Endothelial cell of umbilical vein (primary cell): Measurements from ENCODE around the gene GRID2. TPM values are rescaled to one million over a fixed set of nuclear protein-coding genes. Genes with fewer than 3 reads are reported as not detected.
"Not testable (repeated sequence)": the region's sequence is repeated elsewhere in the genome, so short reads cannot be mapped to it uniquely, and the experiment has no call there.

ENCODE experiments used
- BruUV-seq: library from RNA; stranded (reverse); fragments of 400-500 nt; replicated peaks from 2 replicates; lab custom pipeline; 2021; lab: Mats Ljungman, UMichigan
- CTCF ChIA-PET: fragments of 300-600, 350-600 bp; sonication (Branson Sonifier 250); formaldehyde crosslinking; loops from one replicate; lab custom pipeline; 2021; ENCODE audit warnings: antibody characterized with exemption, inconsistent platforms; lab: Charles Lee
- POLR2A ChIA-PET: fragments of 300-600, 350-600 bp; sonication (Branson Sonifier 250); formaldehyde crosslinking; loops from one replicate; lab custom pipeline; 2021; ENCODE audit warnings: antibody characterized with exemption, inconsistent platforms; lab: Charles Lee
- DNase-seq: peaks from one replicate; pipeline ENCODE4 v3.0.0-alpha.2; 2011; ENCODE audit warnings: low read depth, low spot score
- FAIRE-seq: peaks from 2 replicates; lab custom pipeline; 2011; peaks lifted over from hg19 to GRCh38; lab: Jason Lieb, UNC
- H2AFZ ChIP-seq: 2 replicates; pipeline ENCODE4 v1.6.0; 2012; ENCODE audit warnings: low read depth, low read length, control low read depth, inconsistent platforms
- H3K27ac ChIP-seq: 2 replicates; pipeline ENCODE4 v1.5.1; 2011; ENCODE audit warnings: low read depth, mild to moderate bottlenecking, control low read depth, low read length, moderate library complexity; ENCODE audit not compliant: insufficient read depth
- H3K27me3 ChIP-seq, 2 experiments: 2 replicates each; pipeline versions ENCODE4 v1.6.0 to v1.6.1; 2011; ENCODE audit warnings: low read length in 2 of 2, mixed read lengths in 1 of 2; ENCODE audit not compliant: control insufficient read depth in 2 of 2, insufficient read depth in 2 of 2
- H3K36me3 ChIP-seq, 2 experiments: 2 replicates in 1 of 2; 3 replicates in 1 of 2; pipeline ENCODE4 v1.5.1; 2011; ENCODE audit warnings: low read length in 2 of 2, mild to moderate bottlenecking in 1 of 2, moderate library complexity in 1 of 2; ENCODE audit not compliant: control insufficient read depth in 2 of 2, insufficient read depth in 2 of 2; ENCODE audit errors: extremely low read depth in 1 of 2
- H3K4me1 ChIP-seq: 3 replicates; pipeline ENCODE4 v1.5.1; 2011; ENCODE audit warnings: mild to moderate bottlenecking, low read length; ENCODE audit not compliant: control insufficient read depth, insufficient read depth; ENCODE audit errors: extremely low read depth
- H3K4me2 ChIP-seq: 2 replicates; pipeline ENCODE4 v1.6.1; 2011; ENCODE audit warnings: low read length, control low read depth, mixed read lengths; ENCODE audit not compliant: insufficient read depth
- H3K4me3 ChIP-seq, 3 experiments: fragments of 200-600 bp in 1 of 3; sonication (generic), shearing (Covaris generic) in 1 of 3; replicated peaks in 1 of 3; 2 replicates each; pipeline ENCODE4 v1.5.1; 2011 to 2016; ENCODE audit warnings: control low read depth in 3 of 3, low read length in 3 of 3, mild to moderate bottlenecking in 2 of 3, inconsistent platforms in 1 of 3, low read depth in 1 of 3, moderate library complexity in 1 of 3; ENCODE audit not compliant: insufficient read depth in 1 of 3
- H3K79me2 ChIP-seq: 2 replicates; pipeline ENCODE4 v1.6.0; 2012; ENCODE audit warnings: low read length, inconsistent platforms; ENCODE audit not compliant: control insufficient read depth, insufficient read depth
- H3K9ac ChIP-seq: replicated peaks from 2 replicates; pipeline ENCODE3; 2011; ENCODE audit warnings: low read length, control low read depth; ENCODE audit not compliant: insufficient read depth; ENCODE audit errors: extremely low read depth
- H3K9me1 ChIP-seq: replicated peaks from 3 replicates; pipeline ENCODE4 v1.6.0; 2011; ENCODE audit warnings: mild to moderate bottlenecking, low read length; ENCODE audit not compliant: control insufficient read depth, insufficient read depth; ENCODE audit errors: extremely low read depth
- H3K9me3 ChIP-seq: replicated peaks from 2 replicates; pipeline ENCODE4 v1.5.1; 2012; ENCODE audit warnings: low read length, inconsistent platforms; ENCODE audit not compliant: control insufficient read depth, insufficient read depth
- H4K20me1 ChIP-seq: replicated peaks from 2 replicates; pipeline ENCODE3; 2011; ENCODE audit warnings: mild to moderate bottlenecking, low read length; ENCODE audit not compliant: control insufficient read depth, insufficient read depth; ENCODE audit errors: extremely low read depth
- EZH2 ChIP-seq: IDR thresholded peaks from 2 replicates; pipeline ENCODE4 v1.6.1; 2012; ENCODE audit warnings: borderline replicate concordance, low read depth, mild to moderate bottlenecking, moderate library complexity, low read length, inconsistent platforms; ENCODE audit not compliant: severe bottlenecking
- FOS ChIP-seq: IDR thresholded peaks from 2 replicates; pipeline ENCODE4 v1.6.1; 2011; ENCODE audit warnings: mild to moderate bottlenecking, low read length, moderate library complexity, borderline replicate concordance; ENCODE audit not compliant: insufficient read depth
- GATA2 ChIP-seq: IDR thresholded peaks from 2 replicates; pipeline ENCODE4 v1.7.0; 2011; ENCODE audit warnings: low read depth, mild to moderate bottlenecking, moderate library complexity, mixed read lengths, low read length; ENCODE audit not compliant: insufficient read length, insufficient read depth
- JUN ChIP-seq: IDR thresholded peaks from 2 replicates; pipeline ENCODE4 v1.6.1; 2011; ENCODE audit warnings: borderline replicate concordance, low read depth; ENCODE audit not compliant: insufficient read length, insufficient read depth
- MYC ChIP-seq: IDR thresholded peaks from one replicate; pipeline ENCODE4 v1.6.1; 2011; ENCODE audit warnings: mild to moderate bottlenecking, low read depth, low read length
- POLR2A ChIP-seq: IDR thresholded peaks from 2 replicates; pipeline ENCODE4 v1.6.1; 2012; ENCODE audit warnings: low read depth, mild to moderate bottlenecking, control low read depth, low read length
- POLR2AphosphoS5 ChIP-seq: IDR thresholded peaks from 2 replicates; pipeline ENCODE4 v1.6.1; 2012; ENCODE audit warnings: low read depth, mild to moderate bottlenecking, control low read depth, low read length, moderate library complexity; ENCODE audit not compliant: insufficient read depth
- dilution Hi-C: fragments of 300-500 bp; cut with MboI; formaldehyde crosslinking; loops from one replicate; pipeline ENCODE4 v1.15.0; 2019; ENCODE audit warnings: low sequenced_read_pairs; ENCODE audit not compliant: extremely low pct_ligation_motif_present
- intact Hi-C: fragments of 100-400 bp; cut with micrococcal nuclease; formaldehyde crosslinking; loops from one replicate; pipeline ENCODE4 v1.10.0; 2022
- polyA plus RNA-seq, 4 experiments: library from polyadenylated mRNA; depleted of rRNA in 3 of 4; stranded (reverse) in 3 of 4; unstranded in 1 of 4; fragments of >200 nt; gene quantifications; 2 replicates each; pipeline versions ENCODE4 v1.2.1 to v1.2.3, GENCODE V29; 2011 to 2012; ENCODE audit warnings: missing spikeins in 1 of 4
- total RNA-seq: library from RNA; stranded (reverse); gene quantifications from 2 replicates; pipeline ENCODE4 v1.2.3, GENCODE V29; 2021
- TF ChIP-seq, protein P1 (sequence below), 2 donors: IDR thresholded peaks; 1 replicate in 1 of 2; 2 replicates in 1 of 2; pipeline ENCODE4 v1.5.1; 2011; ENCODE audit warnings: low read length in 2 of 2, mild to moderate bottlenecking in 2 of 2, moderate library complexity in 2 of 2, control low read depth in 1 of 2, inconsistent platforms in 1 of 2, low read depth in 1 of 2; ENCODE audit not compliant: insufficient read depth in 1 of 2; ENCODE audit errors: extremely low read depth in 1 of 2
- TF ChIP-seq, protein P2 (sequence below): IDR thresholded peaks from 2 replicates; pipeline ENCODE4 v1.6.1; 2011; ENCODE audit not compliant: insufficient read depth, insufficient read length

The GRID2 gene
- total and polyA plus RNA-seq, 2 donors (not counting 3 experiments of a cell fraction or from before 2014, with no cell fraction given): not detected

DNA sequence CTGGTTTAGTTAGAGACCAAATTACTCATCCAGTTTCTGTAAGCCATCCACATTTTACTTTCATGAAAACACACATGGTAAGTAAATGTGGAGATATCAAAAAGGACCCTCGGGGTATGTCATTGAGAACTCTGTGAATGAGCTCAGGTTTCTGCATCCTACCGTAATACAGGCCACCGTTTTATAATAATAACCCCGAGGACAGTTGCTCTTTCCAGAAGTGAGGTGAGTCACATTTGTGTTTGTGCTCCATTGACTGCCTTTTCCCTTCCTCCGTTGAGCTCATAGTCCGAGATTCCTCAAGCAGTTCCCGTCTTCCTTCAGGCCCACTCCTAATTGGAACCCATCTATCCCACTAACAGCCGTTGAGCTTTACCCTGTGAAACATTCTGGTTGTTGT is 95.3 kb downstream of the GRID2 start:
- Histone ChIP-seq H3K4me1 (no peaks in the 10 kb centered on the region), H2AFZ (no peak overlapping the region), H3K4me3 (no peak overlapping the region), H3K9me1 (no peaks in the 10 kb centered on the region), H3K27ac (no peak overlapping the region), H3K27me3 (no peaks in the 10 kb centered on the region), H3K9me3 (no peaks in the 10 kb centered on the region), H3K79me2 (no peaks in the 10 kb centered on the region), H3K36me3 (no peaks in the 10 kb centered on the region), H4K20me1 (no peaks in the 10 kb centered on the region), H3K9ac (no peak overlapping the region), H3K4me2 (no peak overlapping the region)
- dilution Hi-C loops (no loop called here), intact Hi-C loops (no loop called here)
- POLR2A ChIA-PET: no interaction called here
- no TSS peak for BruUV-seq
- no peak for DNase-seq
- CTCF ChIA-PET: interaction anchor here (1.6 kb wide), 1 partner anchor 12 kb away, joined by 10 read pairs; no protein-coding TSS in a partner anchor
- no peak for TF ChIP-seq POLR2A
- TF ChIP-seq, protein P1, sequence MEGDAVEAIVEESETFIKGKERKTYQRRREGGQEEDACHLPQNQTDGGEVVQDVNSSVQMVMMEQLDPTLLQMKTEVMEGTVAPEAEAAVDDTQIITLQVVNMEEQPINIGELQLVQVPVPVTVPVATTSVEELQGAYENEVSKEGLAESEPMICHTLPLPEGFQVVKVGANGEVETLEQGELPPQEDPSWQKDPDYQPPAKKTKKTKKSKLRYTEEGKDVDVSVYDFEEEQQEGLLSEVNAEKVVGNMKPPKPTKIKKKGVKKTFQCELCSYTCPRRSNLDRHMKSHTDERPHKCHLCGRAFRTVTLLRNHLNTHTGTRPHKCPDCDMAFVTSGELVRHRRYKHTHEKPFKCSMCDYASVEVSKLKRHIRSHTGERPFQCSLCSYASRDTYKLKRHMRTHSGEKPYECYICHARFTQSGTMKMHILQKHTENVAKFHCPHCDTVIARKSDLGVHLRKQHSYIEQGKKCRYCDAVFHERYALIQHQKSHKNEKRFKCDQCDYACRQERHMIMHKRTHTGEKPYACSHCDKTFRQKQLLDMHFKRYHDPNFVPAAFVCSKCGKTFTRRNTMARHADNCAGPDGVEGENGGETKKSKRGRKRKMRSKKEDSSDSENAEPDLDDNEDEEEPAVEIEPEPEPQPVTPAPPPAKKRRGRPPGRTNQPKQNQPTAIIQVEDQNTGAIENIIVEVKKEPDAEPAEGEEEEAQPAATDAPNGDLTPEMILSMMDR (IDR thresholded peaks at IDR 0.05; ENCODE audit: extremely low read depth in 1 of 2, insufficient read depth in 1 of 2, low read depth in 1 of 2, low read length in 2 of 2): no peak
- no peak for TF ChIP-seq GATA2
- no peak for TF ChIP-seq FOS
- no peak for TF ChIP-seq EZH2
- TF ChIP-seq POLR2AphosphoS5: no peak
- no peak for TF ChIP-seq MYC
- TF ChIP-seq, protein P2, sequence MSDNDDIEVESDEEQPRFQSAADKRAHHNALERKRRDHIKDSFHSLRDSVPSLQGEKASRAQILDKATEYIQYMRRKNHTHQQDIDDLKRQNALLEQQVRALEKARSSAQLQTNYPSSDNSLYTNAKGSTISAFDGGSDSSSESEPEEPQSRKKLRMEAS: no peak
- TF ChIP-seq JUN: no peak
- FAIRE-seq: no peak

DNA sequence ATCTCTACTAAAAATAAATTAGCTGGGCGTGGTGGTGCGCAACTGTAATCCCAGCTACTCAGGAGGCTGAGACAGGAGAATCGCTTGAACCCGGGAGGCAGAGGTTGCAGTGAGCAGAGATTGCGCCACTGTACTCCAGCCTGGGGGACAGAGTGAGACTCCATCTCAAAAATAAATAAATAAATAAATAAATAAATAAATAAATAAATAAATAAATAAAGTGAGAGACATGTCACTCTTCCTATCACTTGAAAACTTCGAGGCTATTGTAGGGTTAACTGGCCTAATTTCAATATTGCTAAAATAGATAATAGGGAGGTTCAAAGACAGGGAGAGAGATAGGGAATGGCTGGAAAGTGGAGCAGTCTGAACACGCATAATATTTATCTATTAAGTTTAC is 99.8 kb downstream of the GRID2 start:
- H3K27me3 ChIP-seq, intact Hi-C loops, H3K9ac ChIP-seq, H3K36me3 ChIP-seq, H3K4me1 ChIP-seq, POLR2A ChIA-PET, H2AFZ ChIP-seq, H4K20me1 ChIP-seq, H3K9me3 ChIP-seq, BruUV-seq, H3K27ac ChIP-seq, H3K4me2 ChIP-seq, H3K79me2 ChIP-seq, FAIRE-seq, dilution Hi-C loops, DNase-seq, H3K4me3 ChIP-seq, H3K9me1 ChIP-seq, CTCF ChIA-PET: not testable (repeated sequence)
